D721Med (cell line): Measurements from ENCODE around the gene MDFI.

Experiments used
- DNase-seq: peaks from one replicate; pipeline ENCODE4 v3.0.0; 2011; ENCODE audit warnings: low spot score; ENCODE audit not compliant: insufficient read length
- FAIRE-seq: peaks from 2 replicates; lab custom pipeline; 2011; peaks lifted over from hg19 to GRCh38; lab: Jason Lieb, UNC
- CTCF ChIP-seq: IDR thresholded peaks from 2 replicates; pipeline ENCODE4 v1.5.1; 2012; ENCODE audit warnings: mild to moderate bottlenecking, control low read depth; ENCODE audit not compliant: insufficient read depth; ENCODE audit errors: missing control alignments

The MDFI gene

GRCh38 chr6:41676431-41676830, 38.2 kb downstream of the MDFI start:
- FAIRE-seq (no peak), DNase-seq (no peak)

GRCh38 chr6:41677124-41677921, 39.1 kb downstream of the MDFI start:
- TF ChIP-seq CTCF: no peak
- FAIRE-seq (no peak), DNase-seq (no peak)

More at GRCh38 chr6:41676431-41676830, 38.2 kb downstream of the MDFI start:
- TF ChIP-seq CTCF: no peak

GRCh38 chr6:41678511-41679084, 40.3 kb downstream of the MDFI start:
- FAIRE-seq (no peak), DNase-seq (no peak)
- no peak for TF ChIP-seq CTCF

- no peak for FAIRE-seq
- no peak for TF ChIP-seq CTCF
- no peak for DNase-seq
These were observed 41.4 kb downstream of the MDFI start for GRCh38 chr6:41679696-41680095.

GRCh38 chr6:41680182-41680965, 42.1 kb downstream of the MDFI start:
- FAIRE-seq: no peak
- DNase-seq: no peak

GRCh38 chr6:41682056-41682477, 43.8 kb downstream of the MDFI start:
- peak; percentile 75 for TF ChIP-seq CTCF
- peak; percentile 95 for DNase-seq
- FAIRE-seq: no peak

More at GRCh38 chr6:41680182-41680965, 42.1 kb downstream of the MDFI start:
- TF ChIP-seq CTCF: no peak
